Endothelial cell of umbilical vein (primary cell): Measurements from ENCODE around the gene HEATR3.

Source experiments
- POLR2A ChIP-seq: IDR thresholded peaks from 2 replicates; pipeline ENCODE4 v1.6.1; 2012; ENCODE audit warnings: low read depth, mild to moderate bottlenecking, control low read depth, low read length
- TF ChIP-seq, protein P1 (sequence below), 2 donors: IDR thresholded peaks; 1 replicate in 1 of 2; 2 replicates in 1 of 2; pipeline ENCODE4 v1.5.1; 2011; ENCODE audit warnings: low read length in 2 of 2, mild to moderate bottlenecking in 2 of 2, moderate library complexity in 2 of 2, control low read depth in 1 of 2, inconsistent platforms in 1 of 2, low read depth in 1 of 2; ENCODE audit not compliant: insufficient read depth in 1 of 2; ENCODE audit errors: extremely low read depth in 1 of 2

DNA sequence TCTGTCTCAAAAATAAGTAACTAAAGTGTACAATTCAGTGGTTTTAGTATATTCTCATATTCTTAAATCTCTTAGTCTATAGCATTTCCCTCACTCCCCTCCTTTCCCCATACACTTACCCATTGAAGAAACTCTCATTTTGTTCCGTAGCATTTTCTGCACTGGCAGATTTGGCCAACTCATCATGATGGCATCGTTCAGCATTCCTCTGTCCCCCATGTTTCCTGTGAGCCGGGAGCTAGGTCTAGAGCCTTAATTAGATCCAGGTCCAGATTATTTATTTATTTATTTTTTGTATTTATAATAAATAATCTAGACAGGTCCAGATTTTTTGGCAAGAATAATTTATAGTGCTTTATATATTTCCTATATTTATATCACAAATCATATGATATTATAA is 31.0 kb downstream of the HEATR3 start:
- TF ChIP-seq POLR2A, result no peak
- TF ChIP-seq, protein P1, sequence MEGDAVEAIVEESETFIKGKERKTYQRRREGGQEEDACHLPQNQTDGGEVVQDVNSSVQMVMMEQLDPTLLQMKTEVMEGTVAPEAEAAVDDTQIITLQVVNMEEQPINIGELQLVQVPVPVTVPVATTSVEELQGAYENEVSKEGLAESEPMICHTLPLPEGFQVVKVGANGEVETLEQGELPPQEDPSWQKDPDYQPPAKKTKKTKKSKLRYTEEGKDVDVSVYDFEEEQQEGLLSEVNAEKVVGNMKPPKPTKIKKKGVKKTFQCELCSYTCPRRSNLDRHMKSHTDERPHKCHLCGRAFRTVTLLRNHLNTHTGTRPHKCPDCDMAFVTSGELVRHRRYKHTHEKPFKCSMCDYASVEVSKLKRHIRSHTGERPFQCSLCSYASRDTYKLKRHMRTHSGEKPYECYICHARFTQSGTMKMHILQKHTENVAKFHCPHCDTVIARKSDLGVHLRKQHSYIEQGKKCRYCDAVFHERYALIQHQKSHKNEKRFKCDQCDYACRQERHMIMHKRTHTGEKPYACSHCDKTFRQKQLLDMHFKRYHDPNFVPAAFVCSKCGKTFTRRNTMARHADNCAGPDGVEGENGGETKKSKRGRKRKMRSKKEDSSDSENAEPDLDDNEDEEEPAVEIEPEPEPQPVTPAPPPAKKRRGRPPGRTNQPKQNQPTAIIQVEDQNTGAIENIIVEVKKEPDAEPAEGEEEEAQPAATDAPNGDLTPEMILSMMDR (IDR thresholded peaks at IDR 0.05; ENCODE audit: extremely low read depth in 1 of 2, insufficient read depth in 1 of 2, low read depth in 1 of 2, low read length in 2 of 2), result no peak
